ENCODE results near the gene LTK. TPM values are rescaled to one million over a fixed set of nuclear protein-coding genes. Genes with fewer than 3 reads are reported as not detected.

LTK gene
- total and polyA plus RNA-seq, 2 experiments from 2014 or later: 0.14 TPM; not detected in 1

- Histone ChIP-seq H3K9me2 (ENCODE audit: insufficient read depth) (no peaks in the 10 kb centered on the region), H4K20me1 (replicated peaks; ENCODE audit: insufficient read depth) (no peaks in the 10 kb centered on the region), H3K27ac (ENCODE audit: low read depth) (no peak overlapping the region), H3K4me2 (peak overlapping the region; percentile 85), H3K79me2 (replicated peaks; ENCODE audit: insufficient read depth) (peaks cover 28% of the 10 kb centered on the region), H3K27me3 (ENCODE audit: insufficient read depth) (no peaks in the 10 kb centered on the region), H2AFZ (no peak overlapping the region; the same call in 1 of the 2 replicates), H3K4me3 (peak overlapping the region; percentile 84), H3K36me3 (ENCODE audit: insufficient read depth) (no peaks in the 10 kb centered on the region), H3K4me1 (ENCODE audit: insufficient read depth) (no peaks in the 10 kb centered on the region), H3F3A (replicated peaks; ENCODE audit: low read depth) (no peaks in the 10 kb centered on the region)
- Mint-ChIP-seq H3K4me1 (peaks cover 2% of the 10 kb centered on the region; the same call in 2 of the 3 replicates), H3K27me3 (ENCODE audit: insufficient read depth, low read depth, poor library complexity) (peaks cover 5% of the 10 kb centered on the region), H3K9me3 (no peaks in the 10 kb centered on the region), H3K36me3 (ENCODE audit: low read depth) (no peaks in the 10 kb centered on the region), H3K27ac (no peak overlapping the region), H3K4me3 (peak overlapping the region; percentile 90)
- ATAC-seq: no peak
- TF ChIP-seq ZNF331 (CRISPR knock-in tag; IDR thresholded peaks at IDR 0.05; ENCODE audit: low read depth): no peak
- TF ChIP-seq JUNB (IDR thresholded peaks at IDR 0.05; ENCODE audit: unreplicated experiment): no peak
- TF ChIP-seq ZNF114 (CRISPR knock-in tag; IDR thresholded peaks at IDR 0.05): no peak
- no peak for TF ChIP-seq EZH2 (IDR thresholded peaks at IDR 0.05; ENCODE audit: low read depth, unreplicated experiment)
- TF ChIP-seq ZNF462 (CRISPR knock-in tag; IDR thresholded peaks at IDR 0.05): no peak
- no peak for TF ChIP-seq STAT1 (IDR thresholded peaks at IDR 0.05; ENCODE audit: unreplicated experiment)
- TF ChIP-seq NANOG (IDR thresholded peaks at IDR 0.05; ENCODE audit: borderline replicate concordance): no peak
- DNase-seq (ENCODE audit: low spot score): no peak
Measured at GRCh38 chr15:41544650-41545015, 31.0 kb upstream of the LTK start.

- Mint-ChIP-seq H3K4me3 (peak overlapping the region; percentile 90), H3K27me3 (ENCODE audit: insufficient read depth, low read depth, poor library complexity) (peaks cover 5% of the 10 kb centered on the region), H3K4me1 (peaks cover 2% of the 10 kb centered on the region; the same call in 2 of the 3 replicates), H3K36me3 (ENCODE audit: low read depth) (no peaks in the 10 kb centered on the region), H3K9me3 (no peaks in the 10 kb centered on the region), H3K27ac (peak overlapping the region; percentile 97)
- peaks cover 33% of the 10 kb centered on the region for H3K79me2 ChIP-seq (replicated peaks; ENCODE audit: insufficient read depth)
- peak overlapping the region; percentile 89 for H3K27ac ChIP-seq (ENCODE audit: low read depth)
- no peaks in the 10 kb centered on the region for H3K36me3 ChIP-seq (ENCODE audit: insufficient read depth)
- peak overlapping the region; percentile 84 for H3K4me3 ChIP-seq
- H3K9me2 ChIP-seq (ENCODE audit: insufficient read depth): no peaks in the 10 kb centered on the region
- no peaks in the 10 kb centered on the region for H3K4me1 ChIP-seq (ENCODE audit: insufficient read depth)
- 0 out of 2 replicates have a peak overlapping the region, but pooled peaks have one; percentile 57 for H2AFZ ChIP-seq
- ATAC-seq (no peak), DNase-seq (ENCODE audit: low spot score) (no peak)
- peak overlapping the region; percentile 85 for H3K4me2 ChIP-seq
- peaks cover 5% of the 10 kb centered on the region; the same call in 1 of the 2 replicates for H4K20me1 ChIP-seq (replicated peaks; ENCODE audit: insufficient read depth)
- no peaks in the 10 kb centered on the region for H3K27me3 ChIP-seq (ENCODE audit: insufficient read depth)
- H3F3A ChIP-seq (replicated peaks; ENCODE audit: low read depth): no peaks in the 10 kb centered on the region
- no peak for TF ChIP-seq NANOG (IDR thresholded peaks at IDR 0.05; ENCODE audit: borderline replicate concordance)
- TF ChIP-seq REST (IDR thresholded peaks at IDR 0.05; ENCODE audit: unreplicated experiment): no peak
- no peak for TF ChIP-seq EZH2phosphoT487 (IDR thresholded peaks at IDR 0.05; ENCODE audit: unreplicated experiment)
- no peak for TF ChIP-seq EZH2 (IDR thresholded peaks at IDR 0.05; ENCODE audit: low read depth, unreplicated experiment)
- TF ChIP-seq CREB1 (CRISPR knock-in tag; IDR thresholded peaks at IDR 0.05; ENCODE audit: low read depth): no peak
- TF ChIP-seq ZNF114 (CRISPR knock-in tag; IDR thresholded peaks at IDR 0.05): no peak
- TF ChIP-seq CTCF (conservative IDR thresholded peaks at IDR 0.05; ENCODE audit: low read depth in 2 of 2): no peak
Measured at GRCh38 chr15:41543521-41543870, 29.9 kb upstream of the LTK start.
